Neural cell (in vitro differentiated cells): Measurements from ENCODE around the gene ZNF662. TPM values are rescaled to one million over a fixed set of nuclear protein-coding genes. Genes with fewer than 3 reads are reported as not detected.

Experiments used
- H2AFZ ChIP-seq: fragments of 200-600, 300-800 bp; sonication (generic), shearing (Covaris generic); 2 replicates; pipeline ENCODE4 v1.6.0; 2014; ENCODE audit warnings: low read depth, mild to moderate bottlenecking, antibody characterized with exemption, low read length, moderate library complexity
- H3F3A ChIP-seq: fragments of 200-600 bp; shearing (Covaris generic); 2 replicates; pipeline ENCODE4 v1.6.1; 2016; ENCODE audit warnings: mild to moderate bottlenecking, moderate library complexity, mixed read lengths, antibody characterized with exemption, low read length; ENCODE audit not compliant: insufficient read depth, poor library complexity, severe bottlenecking
- H3K27ac ChIP-seq: fragments of 200-600, 300-800 bp; sonication (generic), shearing (Covaris generic); 2 replicates; pipeline ENCODE4 v1.5.1; 2014; ENCODE audit warnings: mild to moderate bottlenecking, low read length, moderate library complexity
- H3K27me3 ChIP-seq: fragments of 300-800, 200-600 bp; sonication (generic), shearing (Covaris generic); 2 replicates; pipeline ENCODE4 v1.6.0; 2014; ENCODE audit warnings: mild to moderate bottlenecking, low read depth, low read length, moderate library complexity; ENCODE audit not compliant: insufficient read depth
- H3K36me3 ChIP-seq: fragments of 300-800, 200-600 bp; sonication (generic), shearing (Covaris generic); 2 replicates; pipeline ENCODE4 v1.5.1; 2014; ENCODE audit warnings: mild to moderate bottlenecking, antibody characterized with exemption, low read length, moderate library complexity; ENCODE audit not compliant: insufficient read depth
- H3K4me2 ChIP-seq: fragments of 300-800, 200-600 bp; sonication (generic), shearing (Covaris generic); 2 replicates; pipeline ENCODE4 v1.6.0; 2014; ENCODE audit warnings: mild to moderate bottlenecking, low read length
- H3K4me3 ChIP-seq: fragments of 300-800, 200-600 bp; sonication (generic), shearing (Covaris generic); 2 replicates; pipeline ENCODE4 v1.5.1; 2014; ENCODE audit warnings: mild to moderate bottlenecking, low read length, moderate library complexity
- H3K79me2 ChIP-seq: fragments of 200-600 bp; shearing (Covaris generic); replicated peaks from 2 replicates; pipeline ENCODE4 v1.6.0; 2014; ENCODE audit warnings: mild to moderate bottlenecking, low read length, moderate library complexity; ENCODE audit not compliant: insufficient read depth
- H3K9ac ChIP-seq: fragments of 300-800, 200-600 bp; sonication (generic), shearing (Covaris generic); 2 replicates; pipeline ENCODE4 v1.6.1; 2016; ENCODE audit warnings: mild to moderate bottlenecking, low read length, mixed read lengths
- H3K9me2 ChIP-seq: fragments of 200-600 bp; shearing (Covaris generic); 2 replicates; pipeline ENCODE4 v1.6.1; 2016; ENCODE audit warnings: mild to moderate bottlenecking, low read length, mixed read lengths; ENCODE audit not compliant: insufficient read depth
- H3K9me3 ChIP-seq: fragments of 200-600, 300-800 bp; sonication (generic), shearing (Covaris generic); 2 replicates; pipeline ENCODE4 v1.6.1; 2016; ENCODE audit warnings: mild to moderate bottlenecking, mixed run types, low read length, moderate library complexity, mixed read lengths
- H4K20me1 ChIP-seq: fragments of 200-600 bp; shearing (Covaris generic); 2 replicates; pipeline ENCODE4 v1.6.1; 2016; ENCODE audit warnings: mild to moderate bottlenecking, mixed run types; ENCODE audit not compliant: insufficient read depth
- CTCF ChIP-seq: fragments of 450-650 bp; IDR thresholded peaks from 2 replicates; pipeline ENCODE4 v1.5.1; 2014; ENCODE audit warnings: antibody characterized with exemption, mild to moderate bottlenecking, moderate library complexity; ENCODE audit not compliant: poor library complexity, severe bottlenecking
- EP300 ChIP-seq: fragments of 450-650 bp; conservative IDR thresholded peaks from 2 replicates; pipeline ENCODE4 v1.6.1; 2014; ENCODE audit warnings: antibody characterized with exemption, mild to moderate bottlenecking, moderate library complexity; ENCODE audit not compliant: poor library complexity, severe bottlenecking
- EZH2 ChIP-seq: fragments of 200-600, 300-800 bp; shearing (Covaris generic), sonication (generic); IDR thresholded peaks from 2 replicates; pipeline ENCODE4 v1.6.1; 2014; ENCODE audit warnings: antibody characterized with exemption, low read length, borderline replicate concordance, mild to moderate bottlenecking; ENCODE audit not compliant: insufficient read depth, poor library complexity, severe bottlenecking
- MXI1 ChIP-seq: fragments of 450-650 bp; conservative IDR thresholded peaks from 2 replicates; pipeline ENCODE4 v1.6.1; 2014; ENCODE audit warnings: antibody characterized with exemption, mild to moderate bottlenecking; ENCODE audit not compliant: poor library complexity, severe bottlenecking
- POLR2AphosphoS5 ChIP-seq: IDR thresholded peaks from 2 replicates; pipeline ENCODE4 v1.6.1; 2012
- RAD21 ChIP-seq: fragments of 450-650 bp; conservative IDR thresholded peaks from 2 replicates; pipeline ENCODE4 v1.6.1; 2014; ENCODE audit warnings: antibody characterized with exemption, mild to moderate bottlenecking, moderate library complexity
- SMC3 ChIP-seq: fragments of 450-650 bp; conservative IDR thresholded peaks from 2 replicates; pipeline ENCODE4 v1.6.1; 2014; ENCODE audit warnings: antibody characterized with exemption, mild to moderate bottlenecking, moderate library complexity; ENCODE audit not compliant: poor library complexity
- TAF1 ChIP-seq: IDR thresholded peaks from 2 replicates; pipeline ENCODE4 v1.6.1; 2012; ENCODE audit warnings: low read depth
- polyA plus RNA-seq: library from polyadenylated mRNA; depleted of rRNA; stranded (reverse); fragments of >200 nt; gene quantifications from 2 replicates; pipeline ENCODE4 v1.2.3, GENCODE V29; 2014
- TF ChIP-seq, protein P1 (sequence below): IDR thresholded peaks from 2 replicates; pipeline ENCODE4 v1.6.1; 2012; ENCODE audit warnings: borderline replicate concordance

The ZNF662 gene
- polyA plus RNA-seq, 1 donor from 2014 or later = not detected

DNA sequence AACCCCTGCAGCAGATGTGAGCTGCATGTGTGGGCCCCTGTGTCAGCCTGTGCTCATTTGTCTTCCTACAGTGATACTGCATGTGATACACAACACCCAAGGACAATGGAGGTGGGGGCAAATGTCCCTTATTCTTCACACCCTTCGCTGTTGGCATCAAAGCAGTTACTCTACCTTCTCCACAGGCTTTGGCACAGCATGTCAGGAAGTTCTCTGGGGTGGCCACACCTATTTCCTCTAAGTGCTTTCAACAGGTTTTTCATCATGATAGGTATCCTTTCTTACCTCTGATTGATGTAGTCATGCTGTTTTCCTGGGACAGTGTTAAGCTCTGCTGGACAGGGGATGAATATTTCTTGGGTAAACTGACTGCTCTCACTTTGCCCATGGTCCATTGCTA is 29.5 kb downstream of the ZNF662 start:
- no peaks in the 10 kb centered on the region for H3K27me3 ChIP-seq
- H3K9ac ChIP-seq = no peak overlapping the region
- H3F3A ChIP-seq = no peaks in the 10 kb centered on the region
- no peak overlapping the region for H3K27ac ChIP-seq
- no peak overlapping the region for H3K4me3 ChIP-seq
- TF ChIP-seq CTCF (no peak), EZH2 (no peak), TAF1 (no peak), MXI1 (no peak), RAD21 (no peak), EP300 (no peak), SMC3 (no peak), POLR2AphosphoS5 (no peak)
- TF ChIP-seq, protein P1, sequence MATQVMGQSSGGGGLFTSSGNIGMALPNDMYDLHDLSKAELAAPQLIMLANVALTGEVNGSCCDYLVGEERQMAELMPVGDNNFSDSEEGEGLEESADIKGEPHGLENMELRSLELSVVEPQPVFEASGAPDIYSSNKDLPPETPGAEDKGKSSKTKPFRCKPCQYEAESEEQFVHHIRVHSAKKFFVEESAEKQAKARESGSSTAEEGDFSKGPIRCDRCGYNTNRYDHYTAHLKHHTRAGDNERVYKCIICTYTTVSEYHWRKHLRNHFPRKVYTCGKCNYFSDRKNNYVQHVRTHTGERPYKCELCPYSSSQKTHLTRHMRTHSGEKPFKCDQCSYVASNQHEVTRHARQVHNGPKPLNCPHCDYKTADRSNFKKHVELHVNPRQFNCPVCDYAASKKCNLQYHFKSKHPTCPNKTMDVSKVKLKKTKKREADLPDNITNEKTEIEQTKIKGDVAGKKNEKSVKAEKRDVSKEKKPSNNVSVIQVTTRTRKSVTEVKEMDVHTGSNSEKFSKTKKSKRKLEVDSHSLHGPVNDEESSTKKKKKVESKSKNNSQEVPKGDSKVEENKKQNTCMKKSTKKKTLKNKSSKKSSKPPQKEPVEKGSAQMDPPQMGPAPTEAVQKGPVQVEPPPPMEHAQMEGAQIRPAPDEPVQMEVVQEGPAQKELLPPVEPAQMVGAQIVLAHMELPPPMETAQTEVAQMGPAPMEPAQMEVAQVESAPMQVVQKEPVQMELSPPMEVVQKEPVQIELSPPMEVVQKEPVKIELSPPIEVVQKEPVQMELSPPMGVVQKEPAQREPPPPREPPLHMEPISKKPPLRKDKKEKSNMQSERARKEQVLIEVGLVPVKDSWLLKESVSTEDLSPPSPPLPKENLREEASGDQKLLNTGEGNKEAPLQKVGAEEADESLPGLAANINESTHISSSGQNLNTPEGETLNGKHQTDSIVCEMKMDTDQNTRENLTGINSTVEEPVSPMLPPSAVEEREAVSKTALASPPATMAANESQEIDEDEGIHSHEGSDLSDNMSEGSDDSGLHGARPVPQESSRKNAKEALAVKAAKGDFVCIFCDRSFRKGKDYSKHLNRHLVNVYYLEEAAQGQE = no peak
- H3K36me3 ChIP-seq = no peaks in the 10 kb centered on the region
- no peaks in the 10 kb centered on the region for H3K9me2 ChIP-seq
- no peaks in the 10 kb centered on the region for H4K20me1 ChIP-seq
- no peak overlapping the region for H2AFZ ChIP-seq
- H3K79me2 ChIP-seq = no peaks in the 10 kb centered on the region
- no peak overlapping the region for H3K4me2 ChIP-seq
- H3K9me3 ChIP-seq = no peaks in the 10 kb centered on the region

DNA sequence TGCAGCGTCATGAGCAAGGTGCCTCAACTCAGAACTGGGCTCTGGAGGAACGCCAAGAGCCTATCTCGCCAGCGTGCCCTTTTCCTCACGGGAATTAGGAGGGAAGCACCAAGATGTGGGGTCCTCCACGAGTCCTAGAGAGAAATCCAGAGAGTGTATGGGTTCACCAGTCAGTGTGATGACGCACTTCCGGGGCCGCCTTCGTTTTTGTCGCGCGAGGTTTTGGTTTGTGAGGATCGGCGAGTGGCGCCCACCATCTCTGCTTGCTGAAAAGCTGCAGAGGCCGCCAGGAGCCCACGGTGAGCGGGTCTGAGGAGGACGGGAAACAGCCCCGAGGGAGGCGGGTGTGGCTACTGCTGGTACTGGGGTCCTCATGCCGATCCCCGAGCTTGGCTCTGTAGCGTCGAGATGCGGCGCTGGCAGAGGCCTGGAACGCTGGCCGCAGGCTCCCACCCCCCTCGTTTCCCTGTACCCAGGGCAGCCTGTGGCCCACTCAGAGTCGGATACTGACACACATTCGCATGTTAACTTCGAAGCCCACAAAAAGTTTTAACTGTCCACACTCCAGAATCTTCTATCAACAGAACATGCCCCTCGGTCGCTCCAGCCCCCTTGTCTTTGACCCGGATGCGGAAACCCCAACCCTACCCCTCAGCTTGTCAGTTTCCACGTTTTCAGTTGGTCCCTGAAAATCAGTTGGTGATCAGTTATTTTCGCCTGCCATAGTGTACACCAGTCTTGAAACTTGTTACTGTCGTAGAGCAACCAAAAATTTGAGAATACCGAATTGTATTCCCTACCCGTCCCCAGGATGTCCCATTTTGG is 30.4 kb downstream of the ZNF662 start:
- no peaks in the 10 kb centered on the region for H3K9me3 ChIP-seq
- no peak overlapping the region for H3K9ac ChIP-seq
- H3K4me3 ChIP-seq = no peak overlapping the region
- no peaks in the 10 kb centered on the region for H3K79me2 ChIP-seq
- no peak overlapping the region for H3K27ac ChIP-seq
- no peaks in the 10 kb centered on the region for H3K36me3 ChIP-seq
- no peaks in the 10 kb centered on the region for H4K20me1 ChIP-seq
- H2AFZ ChIP-seq = no peak overlapping the region
- TF ChIP-seq TAF1 = no peak
- TF ChIP-seq RAD21 = no peak
- TF ChIP-seq EZH2 = no peak
- no peak for TF ChIP-seq POLR2AphosphoS5
- no peak for TF ChIP-seq SMC3
- no peak for TF ChIP-seq MXI1
- TF ChIP-seq EP300 = no peak
- no peak for TF ChIP-seq CTCF
- TF ChIP-seq, protein P1 = no peak
- H3K27me3 ChIP-seq = no peaks in the 10 kb centered on the region
- no peaks in the 10 kb centered on the region for H3K9me2 ChIP-seq
- H3K4me2 ChIP-seq = no peak overlapping the region
- no peaks in the 10 kb centered on the region for H3F3A ChIP-seq
